Activated CD4-positive, CD25-positive, alpha-beta regulatory T cell treated with anti-CD3 and anti-CD28 coated beads, Interleukin-2, amount 50 U/mL, for 16 hours (primary cell): ENCODE data around the gene HOXB13.

Experiments
- DNase-seq: peaks from one replicate; pipeline ENCODE4 v3.0.0-alpha.2; 2020; ENCODE audit warnings: low read depth, low spot score

Gene HOXB13

DNA sequence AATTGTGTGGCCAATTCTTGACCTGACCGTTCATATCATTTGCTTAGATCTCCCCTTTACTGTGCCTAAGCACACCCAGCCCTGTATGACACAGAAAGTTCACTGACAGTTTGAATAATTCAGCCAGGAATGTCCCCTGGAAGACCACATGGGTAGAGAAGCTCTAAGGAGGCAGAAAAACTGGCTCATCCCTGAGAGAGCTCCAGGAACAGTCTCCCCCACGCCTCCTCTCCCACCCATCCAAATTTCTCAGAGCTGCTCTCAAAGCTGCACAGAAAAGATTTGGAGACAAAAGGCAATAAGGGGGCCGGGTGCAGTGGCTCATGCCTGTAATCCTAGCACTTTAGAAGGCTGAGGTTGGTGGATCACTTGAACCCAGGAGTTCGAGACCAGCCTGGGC is 17.4 kb downstream of the HOXB13 start:
- DNase-seq: no peak

DNA sequence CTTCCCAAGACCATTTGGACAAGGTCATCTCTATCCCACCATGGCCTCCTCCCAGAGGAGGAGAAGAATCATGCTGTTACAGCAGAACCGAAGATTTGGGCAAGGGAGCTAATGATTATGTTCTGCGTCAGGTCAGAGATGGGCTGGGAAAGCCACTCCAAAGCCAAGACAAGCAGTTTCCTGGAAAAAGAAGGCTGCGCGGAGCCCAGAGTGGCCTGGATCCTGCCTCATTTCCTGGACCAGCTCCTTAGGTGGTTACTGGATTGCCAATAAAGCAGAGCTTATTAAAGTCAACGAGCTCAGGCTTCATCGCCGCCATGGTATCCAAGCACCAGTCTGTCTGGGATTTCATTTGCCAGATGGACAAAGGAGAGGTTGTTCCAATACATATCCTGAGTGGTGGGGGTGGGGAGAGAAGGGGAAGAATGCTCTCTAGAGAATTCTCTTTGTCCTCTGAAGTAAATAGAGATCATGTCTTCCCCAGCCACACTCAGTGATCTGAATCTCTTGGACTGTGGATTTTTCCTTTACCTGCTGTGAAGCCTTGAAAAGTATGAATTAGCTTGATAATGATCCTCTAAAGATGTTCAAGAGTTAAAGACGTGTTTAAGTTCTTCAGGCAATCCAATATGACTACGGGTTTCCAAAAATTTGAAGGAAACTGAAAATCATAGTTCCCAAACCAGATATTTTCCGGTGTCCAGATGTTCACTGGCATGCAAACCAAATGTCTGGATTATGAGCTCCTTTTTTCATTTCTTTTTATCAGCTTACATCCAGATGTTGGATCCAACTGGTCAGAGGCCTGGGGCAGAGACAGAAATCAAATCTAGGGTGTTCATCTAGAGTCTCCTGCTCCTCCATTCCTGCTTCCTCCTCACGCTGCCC is 23.9 kb downstream of the HOXB13 start:
- no peak for DNase-seq

DNA sequence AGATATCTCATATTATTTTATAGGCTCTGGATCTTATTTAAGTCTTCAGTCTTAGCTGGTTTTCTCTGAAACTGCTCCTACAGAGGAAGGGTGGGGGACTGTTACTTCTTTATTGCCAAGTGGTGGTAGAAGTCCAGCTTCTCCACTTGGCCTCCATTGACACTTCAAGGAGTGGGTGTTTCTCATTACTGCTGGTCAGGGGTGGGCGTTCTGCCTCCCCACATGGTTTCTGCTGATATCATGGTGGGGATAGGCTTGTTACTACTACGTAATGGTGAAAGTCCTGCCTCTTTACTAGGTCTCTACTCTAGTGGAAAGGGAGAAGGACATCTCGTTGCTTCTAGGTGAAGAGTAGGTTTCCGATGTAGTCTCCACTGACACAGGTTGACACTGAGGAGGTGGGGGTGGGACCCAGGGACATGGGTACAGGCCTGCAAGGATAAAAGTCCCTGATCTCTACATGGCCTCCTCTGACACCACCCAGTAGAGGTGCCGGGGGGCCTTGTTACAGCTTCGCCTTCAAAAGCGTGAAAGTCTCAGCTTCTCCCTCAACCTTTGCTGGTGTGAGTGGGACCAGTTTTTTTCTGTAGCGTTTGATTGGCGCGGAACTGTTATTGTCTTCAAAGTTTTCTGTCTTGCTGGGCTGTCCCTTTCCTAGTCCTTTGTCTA is 26.6 kb downstream of the HOXB13 start:
- DNase-seq: no peak

DNA sequence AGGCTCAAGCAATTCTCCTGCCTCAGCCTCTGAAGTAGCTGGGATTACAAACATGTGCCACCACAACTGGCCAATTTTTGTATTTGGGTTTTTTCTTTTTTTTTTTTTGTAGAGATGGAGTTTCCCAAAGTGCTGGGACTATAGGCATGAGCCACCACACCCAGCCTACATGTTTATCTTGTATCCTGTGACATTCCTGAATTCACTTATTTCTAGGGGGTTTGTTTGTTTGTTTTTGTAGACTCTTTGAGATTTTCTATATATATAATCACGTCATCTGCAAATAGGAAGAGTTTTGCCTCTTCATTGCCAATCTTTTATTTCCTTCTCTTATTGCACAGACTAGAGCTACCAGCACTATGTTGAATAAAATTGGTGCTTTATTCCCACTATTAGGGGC is 35.4 kb downstream of the HOXB13 start:
- DNase-seq: no peak

DNA sequence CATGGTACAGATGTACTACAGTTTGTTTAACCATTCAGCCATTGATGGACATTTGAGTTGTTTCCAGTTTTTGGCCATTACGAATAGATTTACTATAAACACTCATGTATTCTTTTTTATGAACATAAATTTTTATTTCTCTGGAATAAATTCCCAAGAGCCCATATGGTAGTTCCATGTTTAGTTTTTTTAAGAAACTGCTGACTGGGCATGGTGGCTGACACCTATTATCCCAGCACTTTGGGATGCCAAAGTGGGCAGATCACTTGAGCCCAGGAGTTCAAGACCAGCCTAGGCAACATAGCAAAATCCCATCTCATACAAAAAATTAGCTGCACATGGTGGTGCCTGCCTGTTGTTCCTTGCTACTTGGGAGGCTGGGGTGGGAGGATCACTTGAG is 36.5 kb downstream of the HOXB13 start:
- no peak for DNase-seq

DNA sequence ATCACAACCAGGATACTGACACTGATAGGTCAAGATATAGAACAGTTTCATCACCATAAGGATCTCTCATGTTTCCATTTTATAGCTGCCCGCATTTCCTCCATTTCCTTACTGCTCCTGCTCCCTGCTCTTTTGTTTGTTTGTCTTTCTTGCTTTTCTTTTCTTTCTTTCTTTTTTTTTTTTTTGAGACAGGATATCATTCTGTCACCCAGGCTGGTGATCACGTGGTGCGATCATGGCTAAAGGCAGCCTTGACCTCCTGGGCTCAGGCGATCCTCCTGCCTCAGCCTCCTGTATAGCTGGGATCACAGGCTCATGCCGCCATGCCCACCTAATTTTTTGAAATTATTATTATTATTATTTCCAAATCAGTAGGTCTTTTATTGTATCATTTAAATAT is 37.9 kb downstream of the HOXB13 start:
- DNase-seq: no peak

DNA sequence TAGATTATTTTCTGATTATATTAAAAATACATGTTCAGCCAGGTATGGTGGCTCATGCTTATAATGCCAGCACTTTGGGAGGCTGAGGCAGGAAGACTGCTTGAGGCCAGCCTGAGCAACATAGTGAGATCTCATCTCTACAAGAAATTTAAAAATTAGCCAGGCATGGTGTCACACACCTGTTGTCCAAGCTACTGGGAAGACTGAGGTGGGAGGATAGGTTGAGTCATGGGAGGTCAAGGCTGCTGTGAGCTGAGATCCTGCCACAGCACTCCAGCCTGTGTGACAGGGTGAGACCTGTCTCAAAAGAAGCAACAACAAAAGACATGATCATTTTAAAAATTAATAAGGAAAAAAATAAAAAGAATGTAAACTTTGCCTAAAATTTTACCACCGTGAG is 46.9 kb downstream of the HOXB13 start:
- no peak for DNase-seq

DNA sequence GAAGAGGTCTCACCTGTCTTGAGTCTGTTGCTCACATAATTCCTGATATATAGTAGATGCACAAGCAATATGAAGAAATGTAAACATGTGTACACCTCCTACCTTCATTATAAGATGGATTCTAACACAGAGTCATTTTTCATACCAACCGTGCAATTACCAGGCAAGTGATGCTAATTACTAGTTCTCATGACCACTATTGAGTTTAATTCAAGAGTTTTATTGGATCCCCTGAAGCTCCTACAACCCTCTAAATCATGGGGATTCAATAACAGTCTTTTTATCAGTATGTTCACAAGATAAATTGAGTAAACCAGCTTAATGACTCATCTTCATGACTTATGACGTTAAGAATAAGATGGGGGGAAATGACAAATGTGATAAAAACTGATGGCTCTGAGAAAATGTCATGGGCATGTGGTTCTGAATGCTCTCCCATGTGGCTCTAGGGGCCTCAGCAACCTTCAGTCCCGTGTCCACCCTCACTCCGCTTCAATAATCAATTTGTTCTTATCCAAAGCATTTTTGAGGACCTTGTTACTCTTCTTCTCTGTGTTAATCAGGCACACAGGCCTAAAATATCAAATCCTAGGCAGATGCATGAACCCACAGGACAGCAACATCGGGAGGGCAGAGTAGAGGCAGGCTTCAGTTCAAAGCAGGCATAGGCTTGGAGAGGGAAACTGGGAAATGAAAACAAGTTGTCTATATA is 49.0 kb downstream of the HOXB13 start:
- no peak for DNase-seq

DNA sequence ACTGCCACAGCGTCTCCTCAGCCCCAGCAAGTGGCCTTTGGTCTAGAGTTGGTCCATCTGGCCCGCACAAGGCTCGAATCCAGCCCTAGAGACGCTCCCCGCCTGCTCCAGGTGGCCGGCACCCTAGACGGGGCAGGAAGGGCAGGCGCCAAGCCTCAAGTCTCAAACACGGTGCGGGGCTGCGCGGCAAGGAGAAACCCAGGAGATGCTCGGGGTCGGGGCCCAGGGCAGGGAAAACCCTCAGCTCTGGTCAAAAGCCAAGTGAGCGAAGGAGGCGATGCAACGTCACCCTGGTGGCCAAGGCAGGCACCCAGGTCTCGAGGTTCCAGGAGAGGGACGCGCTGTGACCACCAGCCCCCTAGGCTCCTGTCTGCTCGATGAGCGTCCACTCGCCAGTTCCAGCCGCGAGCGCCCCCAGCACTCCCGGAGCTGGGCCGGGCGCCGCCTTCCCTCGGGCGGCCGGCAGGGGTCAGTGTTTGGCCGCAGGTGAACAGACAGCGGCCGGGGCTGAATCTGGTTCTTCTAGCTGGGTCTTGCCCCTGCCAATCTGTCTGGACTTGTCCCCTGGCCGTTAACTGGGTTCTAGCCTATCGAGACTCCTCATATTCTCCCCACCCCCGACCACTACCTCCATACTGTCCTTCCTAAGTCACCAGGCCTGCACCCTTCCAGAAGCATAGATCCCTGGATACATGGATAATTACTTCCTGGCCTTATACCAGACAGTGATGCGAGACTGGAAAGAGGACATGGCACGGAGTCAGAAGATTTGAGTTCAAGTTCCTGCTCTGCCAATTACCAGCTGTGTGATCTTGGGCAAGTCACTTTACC is 50.2 kb downstream of the HOXB13 start:
- DNase-seq: peak; percentile 29

DNA sequence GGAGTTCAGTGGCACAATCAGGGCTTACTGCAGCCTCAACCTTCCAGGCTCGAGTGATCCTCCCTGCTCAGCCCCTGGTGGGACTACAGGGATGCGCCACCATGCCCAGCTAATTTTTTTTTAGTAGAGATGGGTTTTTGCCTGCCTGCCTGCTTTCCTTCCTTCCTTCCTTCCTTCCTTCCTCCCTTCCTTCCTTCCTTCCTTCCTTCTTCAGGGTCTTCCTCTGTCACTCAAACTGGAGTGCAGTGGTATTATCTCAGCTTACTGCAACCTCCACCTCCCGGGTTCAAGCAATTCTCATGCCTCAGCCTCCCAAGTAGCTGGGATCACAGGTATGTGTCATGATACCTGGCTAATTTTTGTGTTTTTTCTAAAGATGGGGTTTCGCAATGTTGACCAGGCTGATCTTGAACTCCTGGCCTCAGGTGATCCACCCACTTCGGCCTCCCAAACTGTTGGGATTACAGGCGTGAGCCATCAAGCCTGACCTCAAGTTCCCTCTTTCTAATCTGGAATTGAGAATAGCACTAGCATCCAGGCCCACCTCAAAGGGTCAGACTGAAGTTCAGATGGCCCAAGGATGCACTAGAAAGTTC is 51.5 kb downstream of the HOXB13 start:
- no peak for DNase-seq
